Measurements from ENCODE around the gene ADAM20.

Gene ADAM20

DNA sequence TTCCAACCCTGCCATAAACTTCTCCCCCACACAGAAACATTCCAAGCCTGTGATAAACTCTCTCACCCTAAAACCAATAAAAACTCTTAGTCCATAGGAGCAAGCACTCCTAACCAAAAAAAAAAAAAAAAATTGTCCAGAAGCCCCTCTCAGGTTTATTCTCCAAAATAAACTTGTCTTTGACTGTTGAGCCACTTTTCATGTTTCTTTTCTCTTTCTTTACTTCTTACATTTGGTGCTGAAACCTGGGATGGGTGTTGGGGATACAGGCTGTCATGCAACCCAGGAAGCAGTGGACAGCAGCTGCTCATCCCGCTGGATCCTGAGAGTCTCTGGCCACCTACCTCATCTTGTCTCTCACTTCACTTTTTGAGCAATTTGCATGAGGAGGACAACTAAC is 2.0 kb upstream of the ADAM20 start (continued):
- TF ChIP-seq, protein P1, sequence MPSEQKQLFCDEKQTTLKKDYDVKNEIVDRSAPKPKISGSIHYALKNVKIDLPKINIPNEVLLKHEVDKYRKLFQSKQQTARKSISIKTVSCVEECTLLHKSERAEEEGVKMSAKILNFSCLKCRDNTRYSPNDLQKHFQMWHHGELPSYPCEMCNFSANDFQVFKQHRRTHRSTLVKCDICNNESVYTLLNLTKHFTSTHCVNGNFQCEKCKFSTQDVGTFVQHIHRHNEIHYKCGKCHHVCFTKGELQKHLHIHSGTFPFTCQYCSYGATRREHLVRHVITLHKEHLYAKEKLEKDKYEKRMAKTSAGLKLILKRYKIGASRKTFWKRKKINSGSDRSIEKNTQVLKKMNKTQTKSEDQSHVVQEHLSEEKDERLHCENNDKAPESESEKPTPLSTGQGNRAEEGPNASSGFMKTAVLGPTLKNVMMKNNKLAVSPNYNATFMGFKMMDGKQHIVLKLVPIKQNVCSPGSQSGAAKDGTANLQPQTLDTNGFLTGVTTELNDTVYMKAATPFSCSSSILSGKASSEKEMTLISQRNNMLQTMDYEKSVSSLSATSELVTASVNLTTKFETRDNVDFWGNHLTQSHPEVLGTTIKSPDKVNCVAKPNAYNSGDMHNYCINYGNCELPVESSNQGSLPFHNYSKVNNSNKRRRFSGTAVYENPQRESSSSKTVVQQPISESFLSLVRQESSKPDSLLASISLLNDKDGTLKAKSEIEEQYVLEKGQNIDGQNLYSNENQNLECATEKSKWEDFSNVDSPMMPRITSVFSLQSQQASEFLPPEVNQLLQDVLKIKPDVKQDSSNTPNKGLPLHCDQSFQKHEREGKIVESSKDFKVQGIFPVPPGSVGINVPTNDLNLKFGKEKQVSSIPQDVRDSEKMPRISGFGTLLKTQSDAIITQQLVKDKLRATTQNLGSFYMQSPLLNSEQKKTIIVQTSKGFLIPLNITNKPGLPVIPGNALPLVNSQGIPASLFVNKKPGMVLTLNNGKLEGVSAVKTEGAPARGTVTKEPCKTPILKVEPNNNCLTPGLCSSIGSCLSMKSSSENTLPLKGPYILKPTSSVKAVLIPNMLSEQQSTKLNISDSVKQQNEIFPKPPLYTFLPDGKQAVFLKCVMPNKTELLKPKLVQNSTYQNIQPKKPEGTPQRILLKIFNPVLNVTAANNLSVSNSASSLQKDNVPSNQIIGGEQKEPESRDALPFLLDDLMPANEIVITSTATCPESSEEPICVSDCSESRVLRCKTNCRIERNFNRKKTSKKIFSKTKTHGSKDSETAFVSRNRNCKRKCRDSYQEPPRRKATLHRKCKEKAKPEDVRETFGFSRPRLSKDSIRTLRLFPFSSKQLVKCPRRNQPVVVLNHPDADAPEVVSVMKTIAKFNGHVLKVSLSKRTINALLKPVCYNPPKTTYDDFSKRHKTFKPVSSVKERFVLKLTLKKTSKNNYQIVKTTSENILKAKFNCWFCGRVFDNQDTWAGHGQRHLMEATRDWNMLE (tag by site-specific recombination; conservative IDR thresholded peaks at IDR 0.05; ENCODE audit: low read depth): 0 out of 2 replicates have a peak, but pooled peaks have one; percentile 13
- no peak for TF ChIP-seq ZNF621 (tag by site-specific recombination; IDR thresholded peaks at IDR 0.05)
- no peak for TF ChIP-seq ZNF221 (tag by site-specific recombination; IDR thresholded peaks at IDR 0.05; ENCODE audit: borderline replicate concordance)
- no peak for TF ChIP-seq ZNF266 (tag by site-specific recombination; IDR thresholded peaks at IDR 0.05; ENCODE audit: low read depth)

DNA sequence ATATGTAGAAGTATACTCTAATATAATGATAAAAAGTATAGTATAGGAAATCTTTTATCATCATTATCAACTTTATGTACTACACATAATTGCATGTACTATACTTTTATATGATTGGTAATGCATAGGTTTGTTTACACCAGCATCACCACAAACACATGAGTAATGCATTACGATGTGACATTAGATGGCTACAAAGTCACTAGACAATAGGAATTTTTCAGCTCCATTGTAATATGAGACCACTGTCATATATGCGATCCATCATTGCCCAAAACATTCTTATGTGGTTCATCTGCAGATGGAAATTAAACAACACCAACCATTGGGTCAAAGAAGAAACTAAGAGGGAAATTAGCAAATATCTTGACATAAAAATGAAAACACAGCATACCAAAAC is 4.4 kb downstream of the ADAM20 start:
- CTCF ChIA-PET: interaction anchor here (0.6 kb wide), 1 partner anchor 9 kb away, joined by 5 read pairs; no protein-coding TSS in a partner anchor

More for the DNA sequence above, 4.4 kb downstream of the ADAM20 start:
- Histone ChIP-seq H3K4me1 (ENCODE audit: control insufficient read depth, insufficient read depth, low read length) (peaks cover 4% of the 10 kb centered on the region; the same call in 1 of the 2 replicates), H3K4me3 (ENCODE audit: low read depth, low read length) (no peak overlapping the region), H3K36me3 (ENCODE audit: control insufficient read depth in 2 of 2, insufficient read depth in 1 of 2, low read length in 2 of 2) (no peaks in the 10 kb centered on the region), H3K27ac (ENCODE audit: extremely low read depth, low read depth, low read length) (no peak overlapping the region), H3K9me3 (ENCODE audit: control insufficient read depth, insufficient read depth, low read depth, low read length) (no peaks in the 10 kb centered on the region)
- POLR2A ChIA-PET: no interaction called here
- no peak for TF ChIP-seq ZFP41 (tag by site-specific recombination; IDR thresholded peaks at IDR 0.05; ENCODE audit: borderline replicate concordance)
- no peak for TF ChIP-seq ZBTB8A (tag by site-specific recombination; IDR thresholded peaks at IDR 0.05)
- TF ChIP-seq HOXA7 (CRISPR knock-in tag; IDR thresholded peaks at IDR 0.05; ENCODE audit: borderline replicate concordance): no peak
- TF ChIP-seq, protein P2, sequence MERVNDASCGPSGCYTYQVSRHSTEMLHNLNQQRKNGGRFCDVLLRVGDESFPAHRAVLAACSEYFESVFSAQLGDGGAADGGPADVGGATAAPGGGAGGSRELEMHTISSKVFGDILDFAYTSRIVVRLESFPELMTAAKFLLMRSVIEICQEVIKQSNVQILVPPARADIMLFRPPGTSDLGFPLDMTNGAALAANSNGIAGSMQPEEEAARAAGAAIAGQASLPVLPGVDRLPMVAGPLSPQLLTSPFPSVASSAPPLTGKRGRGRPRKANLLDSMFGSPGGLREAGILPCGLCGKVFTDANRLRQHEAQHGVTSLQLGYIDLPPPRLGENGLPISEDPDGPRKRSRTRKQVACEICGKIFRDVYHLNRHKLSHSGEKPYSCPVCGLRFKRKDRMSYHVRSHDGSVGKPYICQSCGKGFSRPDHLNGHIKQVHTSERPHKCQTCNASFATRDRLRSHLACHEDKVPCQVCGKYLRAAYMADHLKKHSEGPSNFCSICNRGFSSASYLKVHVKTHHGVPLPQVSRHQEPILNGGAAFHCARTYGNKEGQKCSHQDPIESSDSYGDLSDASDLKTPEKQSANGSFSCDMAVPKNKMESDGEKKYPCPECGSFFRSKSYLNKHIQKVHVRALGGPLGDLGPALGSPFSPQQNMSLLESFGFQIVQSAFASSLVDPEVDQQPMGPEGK (tag by site-specific recombination; IDR thresholded peaks at IDR 0.05): no peak
- TF ChIP-seq SP7 (tag by site-specific recombination; IDR thresholded peaks at IDR 0.05): no peak
- TF ChIP-seq ZNF112 (tag by site-specific recombination; IDR thresholded peaks at IDR 0.05): no peak
- TF ChIP-seq ZNF16 (tag by site-specific recombination; IDR thresholded peaks at IDR 0.05; ENCODE audit: low read depth): no peak
- TF ChIP-seq, protein P3, sequence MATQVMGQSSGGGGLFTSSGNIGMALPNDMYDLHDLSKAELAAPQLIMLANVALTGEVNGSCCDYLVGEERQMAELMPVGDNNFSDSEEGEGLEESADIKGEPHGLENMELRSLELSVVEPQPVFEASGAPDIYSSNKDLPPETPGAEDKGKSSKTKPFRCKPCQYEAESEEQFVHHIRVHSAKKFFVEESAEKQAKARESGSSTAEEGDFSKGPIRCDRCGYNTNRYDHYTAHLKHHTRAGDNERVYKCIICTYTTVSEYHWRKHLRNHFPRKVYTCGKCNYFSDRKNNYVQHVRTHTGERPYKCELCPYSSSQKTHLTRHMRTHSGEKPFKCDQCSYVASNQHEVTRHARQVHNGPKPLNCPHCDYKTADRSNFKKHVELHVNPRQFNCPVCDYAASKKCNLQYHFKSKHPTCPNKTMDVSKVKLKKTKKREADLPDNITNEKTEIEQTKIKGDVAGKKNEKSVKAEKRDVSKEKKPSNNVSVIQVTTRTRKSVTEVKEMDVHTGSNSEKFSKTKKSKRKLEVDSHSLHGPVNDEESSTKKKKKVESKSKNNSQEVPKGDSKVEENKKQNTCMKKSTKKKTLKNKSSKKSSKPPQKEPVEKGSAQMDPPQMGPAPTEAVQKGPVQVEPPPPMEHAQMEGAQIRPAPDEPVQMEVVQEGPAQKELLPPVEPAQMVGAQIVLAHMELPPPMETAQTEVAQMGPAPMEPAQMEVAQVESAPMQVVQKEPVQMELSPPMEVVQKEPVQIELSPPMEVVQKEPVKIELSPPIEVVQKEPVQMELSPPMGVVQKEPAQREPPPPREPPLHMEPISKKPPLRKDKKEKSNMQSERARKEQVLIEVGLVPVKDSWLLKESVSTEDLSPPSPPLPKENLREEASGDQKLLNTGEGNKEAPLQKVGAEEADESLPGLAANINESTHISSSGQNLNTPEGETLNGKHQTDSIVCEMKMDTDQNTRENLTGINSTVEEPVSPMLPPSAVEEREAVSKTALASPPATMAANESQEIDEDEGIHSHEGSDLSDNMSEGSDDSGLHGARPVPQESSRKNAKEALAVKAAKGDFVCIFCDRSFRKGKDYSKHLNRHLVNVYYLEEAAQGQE (tag by site-specific recombination; IDR thresholded peaks at IDR 0.05): no peak
- TF ChIP-seq ZNF366 (tag by site-specific recombination; conservative IDR thresholded peaks at IDR 0.05): no peak
- no peak for TF ChIP-seq ZNF530 (tag by site-specific recombination; IDR thresholded peaks at IDR 0.05; ENCODE audit: low read depth)
